GM12865 (cell line): ENCODE results near the gene CDH4.
A peak's percentile ranks its signal among the peaks of the same experiment; 100 is the strongest.

Experiments
- DNase-seq: peaks from one replicate; pipeline ENCODE4 v3.0.0; 2010; ENCODE audit warnings: low read depth
- H3K4me3 ChIP-seq: 2 replicates; pipeline ENCODE4 v1.5.1; 2011; ENCODE audit warnings: mild to moderate bottlenecking, low read depth, low read length, control low read depth
- CTCF ChIP-seq: IDR thresholded peaks from 2 replicates; pipeline ENCODE4 v1.5.1; 2011; ENCODE audit warnings: low read length, control low read depth, low read depth, inconsistent platforms; ENCODE audit not compliant: insufficient read depth; ENCODE audit errors: missing control alignments

CDH4 gene

GRCh38 chr20:61907081-61907891 lies 655.2 kb downstream of the CDH4 start:
- TF ChIP-seq CTCF, result no peak

GRCh38 chr20:61908057-61909026 lies 656.3 kb downstream of the CDH4 start:
- TF ChIP-seq CTCF, result no peak
- DNase-seq, result no peak
- H3K4me3 ChIP-seq, result no peak overlapping the region

More at GRCh38 chr20:61907081-61907891, 655.2 kb downstream of the CDH4 start:
- H3K4me3 ChIP-seq, result no peak overlapping the region
- no peak for DNase-seq

GRCh38 chr20:61909028-61909427 lies 657.0 kb downstream of the CDH4 start:
- TF ChIP-seq CTCF, result no peak
- DNase-seq, result no peak
- no peak overlapping the region for H3K4me3 ChIP-seq

- H3K4me3 ChIP-seq, result no peak overlapping the region
- no peak for TF ChIP-seq CTCF
- DNase-seq, result no peak
These were observed 657.8 kb downstream of the CDH4 start for GRCh38 chr20:61909821-61910220.

- peak; percentile 5 for DNase-seq
- no peak for TF ChIP-seq CTCF
- H3K4me3 ChIP-seq, result no peak overlapping the region
These were observed 659.8 kb downstream of the CDH4 start for GRCh38 chr20:61911824-61912223.

- TF ChIP-seq CTCF, result no peak
- DNase-seq, result peak; percentile 62
- H3K4me3 ChIP-seq, result no peak overlapping the region
These were observed 660.8 kb downstream of the CDH4 start for GRCh38 chr20:61912665-61913422.
